HG02571 (cell line): ENCODE data around the gene CDR2.
"Not testable (repeated sequence)": the region's sequence is repeated elsewhere in the genome, so short reads cannot be mapped to it uniquely, and the experiment has no call there.

ENCODE experiments used
- ATAC-seq: cut with Tn5 transposase; IDR thresholded peaks from one replicate; pipeline ENCODE4 v1.9.1; 2021; ENCODE audit warnings: mild to moderate bottlenecking, moderate library complexity; ENCODE audit not compliant: unreplicated experiment

The CDR2 gene

GRCh38 chr16:22311520-22311919 is 62.9 kb downstream of the CDR2 start:
- no peak for ATAC-seq

- ATAC-seq, result no peak
These were observed 65.4 kb downstream of the CDR2 start for GRCh38 chr16:22308824-22309520.

GRCh38 chr16:22307838-22308237 is 66.6 kb downstream of the CDR2 start:
- ATAC-seq, result no peak

DNA sequence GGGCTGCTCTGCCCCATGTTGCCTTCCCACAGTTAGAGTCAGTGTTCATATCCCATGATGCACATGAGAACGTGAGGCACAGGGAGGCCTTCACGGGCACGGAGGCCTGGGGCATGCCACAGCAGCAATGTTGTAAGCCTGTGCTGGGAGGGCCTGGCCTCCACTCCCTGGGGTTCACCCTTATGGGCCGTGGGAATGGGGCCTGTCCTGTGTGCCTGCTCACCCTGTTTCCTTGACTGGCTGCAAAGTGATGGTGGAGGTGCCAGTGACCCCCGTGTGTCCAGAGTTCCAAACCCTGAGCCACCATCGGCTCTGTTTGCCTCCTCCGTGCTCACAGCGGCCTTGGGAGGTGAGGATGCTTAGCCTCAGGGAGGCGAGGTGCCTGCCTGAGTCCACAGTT is 67.6 kb downstream of the CDR2 start:
- ATAC-seq, result no peak

- no peak for ATAC-seq
These were observed 70.0 kb downstream of the CDR2 start for GRCh38 chr16:22304411-22304810.

DNA sequence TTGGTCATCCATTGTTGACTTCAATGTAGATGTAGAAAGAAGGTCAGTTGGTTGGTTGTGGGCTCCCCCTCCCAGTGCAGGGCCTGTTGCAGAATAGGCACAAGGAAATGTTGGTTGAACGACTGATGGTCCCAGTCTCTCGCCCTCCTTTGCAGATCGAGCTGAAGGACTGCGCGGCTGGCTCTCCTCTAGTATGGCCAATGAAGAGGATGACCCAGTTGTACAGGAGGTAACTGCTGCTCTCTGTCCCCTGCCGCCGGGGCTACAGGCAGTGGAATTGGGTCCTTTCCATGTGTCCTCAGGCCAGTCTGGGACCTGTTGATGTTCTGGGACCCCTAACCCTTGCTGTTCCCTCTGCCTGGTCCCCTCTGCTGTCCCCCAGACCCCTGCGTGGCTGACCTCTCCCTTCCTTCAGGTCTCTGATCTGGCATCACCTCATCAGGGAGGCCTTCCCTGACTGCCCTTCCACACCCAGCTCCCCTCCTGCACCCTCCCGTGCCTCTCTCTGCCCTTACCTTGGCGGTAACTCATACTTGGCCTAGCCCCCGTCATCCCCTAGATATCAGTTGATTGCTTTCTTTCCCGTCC is 71.5 kb downstream of the CDR2 start:
- no peak for ATAC-seq

DNA sequence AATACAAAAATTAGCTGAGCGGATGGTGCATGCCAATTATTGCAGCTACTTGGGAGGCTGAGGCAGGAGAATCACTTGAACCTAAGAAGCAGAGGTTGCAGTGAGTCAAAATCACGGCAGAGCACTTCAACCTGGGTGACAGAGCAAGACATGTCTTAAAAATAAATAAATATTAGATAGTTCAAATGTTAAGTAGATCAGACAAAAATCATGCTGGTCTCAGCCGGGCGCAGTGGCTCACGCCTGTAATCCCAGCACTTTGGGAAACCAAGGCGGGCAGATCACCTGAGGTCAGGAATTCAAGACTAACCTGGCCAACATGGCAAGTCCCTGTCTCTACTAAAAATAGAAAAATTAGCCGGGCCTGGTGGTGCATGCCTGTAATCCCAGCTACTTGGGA is 73.0 kb downstream of the CDR2 start:
- ATAC-seq, result not testable (repeated sequence)

GRCh38 chr16:22300427-22301071 is 73.9 kb downstream of the CDR2 start:
- ATAC-seq, result no peak

DNA sequence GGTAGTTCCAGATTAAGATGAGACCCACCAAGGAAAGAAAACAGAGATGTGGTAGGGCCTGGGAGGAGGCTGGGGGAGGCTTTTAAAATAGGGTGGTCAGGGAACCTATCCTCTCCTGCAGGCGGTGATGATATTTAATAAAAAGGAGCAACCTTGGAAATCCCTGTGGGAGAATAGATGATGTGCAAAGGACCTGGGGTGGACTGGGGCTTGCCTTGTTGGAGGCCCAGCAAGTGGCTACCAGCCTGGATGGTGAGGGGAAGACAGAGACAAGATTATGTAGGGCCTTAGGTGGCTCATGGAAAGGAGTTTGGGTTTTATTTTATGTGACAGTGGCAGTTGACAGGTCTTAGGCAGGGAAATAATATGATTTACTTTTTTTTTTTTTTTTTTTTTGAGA is 75.4 kb downstream of the CDR2 start:
- ATAC-seq, result no peak

DNA sequence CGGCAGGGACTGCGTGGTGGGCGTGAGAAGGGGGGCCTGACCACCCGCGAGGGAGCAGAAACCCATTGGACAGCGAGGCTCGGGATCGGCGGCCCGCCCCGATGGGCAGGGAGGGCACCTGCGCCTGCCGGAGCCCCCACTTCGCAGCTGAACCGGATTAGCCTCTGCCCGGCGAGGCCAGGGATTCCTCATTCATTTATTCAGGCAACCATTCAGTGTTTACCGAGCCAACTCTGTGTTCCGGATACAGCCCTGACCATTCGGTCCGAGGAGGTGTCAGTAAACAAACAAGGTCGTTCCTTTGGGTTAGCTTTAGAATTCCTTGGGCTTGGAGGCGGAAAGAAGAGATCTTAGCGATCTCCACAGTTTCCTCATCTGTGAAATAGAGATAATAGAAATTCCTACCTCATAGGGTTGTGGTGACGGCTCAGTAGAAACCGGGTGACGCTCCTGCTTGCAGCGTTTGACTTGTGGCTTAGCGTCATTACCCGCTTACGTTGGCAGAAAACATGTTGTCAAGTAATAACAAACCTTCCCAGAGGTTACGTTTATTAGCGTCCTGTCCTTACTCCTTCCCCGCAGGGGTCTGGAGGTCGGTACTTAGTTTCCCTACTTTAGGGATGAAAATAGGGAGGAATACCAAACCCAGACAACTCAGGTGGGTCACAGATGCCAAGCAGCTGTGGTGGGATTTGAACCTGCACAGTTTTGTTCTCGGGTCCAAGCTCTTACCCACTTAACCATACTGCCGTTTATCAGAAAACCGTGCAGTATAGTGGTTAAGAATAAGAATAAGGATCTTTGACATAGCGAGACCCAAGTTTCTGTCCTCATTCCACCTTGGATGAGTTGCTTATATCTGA is 76.3 kb downstream of the CDR2 start:
- ATAC-seq, result peak; percentile 33

GRCh38 chr16:22297114-22297870 is 77.1 kb downstream of the CDR2 start, which contains the start of gene POLR3E:
Gene POLR3E, plus strand, starts transcription at chr16:22297409. Its CDS starts 5,560 bp downstream, at chr16:22302969.
- peak; percentile 81 for ATAC-seq

- no peak for ATAC-seq
These were observed 78.0 kb downstream of the CDR2 start for GRCh38 chr16:22296225-22297113.
